Measurements from ENCODE around the gene FYB2. TPM values are rescaled to one million over a fixed set of nuclear protein-coding genes. Genes with fewer than 3 reads are reported as not detected.

FYB2 gene
- total RNA-seq, 1 donor from 2014 or later = not detected

DNA sequence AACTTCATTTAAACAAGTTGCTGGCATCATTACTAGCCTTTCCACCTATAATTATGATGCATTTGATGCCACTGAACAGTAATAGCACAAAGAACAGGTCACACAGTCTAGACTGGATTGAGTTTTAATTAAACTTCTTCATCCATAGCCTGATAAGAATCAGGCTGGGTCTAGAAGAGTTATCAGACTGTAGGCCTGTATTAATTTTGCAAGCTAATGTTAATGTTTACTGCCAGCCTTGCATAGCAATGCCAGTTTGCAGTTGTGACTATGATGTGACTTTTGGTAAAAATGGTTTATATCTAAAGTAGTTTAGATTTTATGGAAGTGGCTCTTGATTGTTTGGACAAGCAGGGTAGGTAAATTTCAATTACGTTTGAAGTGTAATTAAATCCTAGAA, 106.1 kb downstream of the FYB2 start:
- DNase-seq = no peak
- Mint-ChIP-seq H3K4me3 (ENCODE audit: unreplicated experiment) (no peak overlapping the region), H3K4me1 (ENCODE audit: low read depth, unreplicated experiment) (no peaks in the 10 kb centered on the region), H3K36me3 (ENCODE audit: unreplicated experiment) (no peaks in the 10 kb centered on the region), H3K27ac (ENCODE audit: unreplicated experiment) (no peak overlapping the region), H3K27me3 (ENCODE audit: unreplicated experiment) (no peaks in the 10 kb centered on the region), H3K9me3 (ENCODE audit: unreplicated experiment) (no peaks in the 10 kb centered on the region)
- TF ChIP-seq, protein P1, sequence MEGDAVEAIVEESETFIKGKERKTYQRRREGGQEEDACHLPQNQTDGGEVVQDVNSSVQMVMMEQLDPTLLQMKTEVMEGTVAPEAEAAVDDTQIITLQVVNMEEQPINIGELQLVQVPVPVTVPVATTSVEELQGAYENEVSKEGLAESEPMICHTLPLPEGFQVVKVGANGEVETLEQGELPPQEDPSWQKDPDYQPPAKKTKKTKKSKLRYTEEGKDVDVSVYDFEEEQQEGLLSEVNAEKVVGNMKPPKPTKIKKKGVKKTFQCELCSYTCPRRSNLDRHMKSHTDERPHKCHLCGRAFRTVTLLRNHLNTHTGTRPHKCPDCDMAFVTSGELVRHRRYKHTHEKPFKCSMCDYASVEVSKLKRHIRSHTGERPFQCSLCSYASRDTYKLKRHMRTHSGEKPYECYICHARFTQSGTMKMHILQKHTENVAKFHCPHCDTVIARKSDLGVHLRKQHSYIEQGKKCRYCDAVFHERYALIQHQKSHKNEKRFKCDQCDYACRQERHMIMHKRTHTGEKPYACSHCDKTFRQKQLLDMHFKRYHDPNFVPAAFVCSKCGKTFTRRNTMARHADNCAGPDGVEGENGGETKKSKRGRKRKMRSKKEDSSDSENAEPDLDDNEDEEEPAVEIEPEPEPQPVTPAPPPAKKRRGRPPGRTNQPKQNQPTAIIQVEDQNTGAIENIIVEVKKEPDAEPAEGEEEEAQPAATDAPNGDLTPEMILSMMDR (IDR thresholded peaks at IDR 0.05; ENCODE audit: partially characterized antibody, unreplicated experiment) = no peak

DNA sequence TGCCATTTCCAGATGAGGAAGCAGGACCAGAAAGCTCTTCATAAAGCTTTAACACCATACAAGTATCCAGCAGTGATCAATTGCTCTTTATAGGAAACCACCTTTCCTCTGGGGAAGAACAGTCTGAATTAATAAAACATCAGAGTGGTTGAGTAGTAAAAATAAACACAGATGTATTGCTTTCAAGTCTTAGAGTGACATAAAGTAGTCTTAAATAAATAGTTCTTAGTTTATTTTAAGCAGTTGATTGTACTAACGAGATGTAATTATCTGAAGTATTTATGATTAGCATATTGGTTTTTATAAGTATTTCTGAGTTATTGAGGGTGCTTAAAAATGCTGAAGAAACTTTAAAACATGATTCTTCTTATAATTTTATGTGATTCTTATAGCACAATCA, 107.1 kb downstream of the FYB2 start:
- H3K36me3 Mint-ChIP-seq (ENCODE audit: unreplicated experiment) = no peaks in the 10 kb centered on the region
- no peaks in the 10 kb centered on the region for H3K27me3 Mint-ChIP-seq (ENCODE audit: unreplicated experiment)
- H3K9me3 Mint-ChIP-seq (ENCODE audit: unreplicated experiment) = no peaks in the 10 kb centered on the region
- TF ChIP-seq, protein P1 (IDR thresholded peaks at IDR 0.05; ENCODE audit: partially characterized antibody, unreplicated experiment) = no peak
- no peak overlapping the region for H3K27ac Mint-ChIP-seq (ENCODE audit: unreplicated experiment)
- H3K4me3 Mint-ChIP-seq (ENCODE audit: unreplicated experiment) = no peak overlapping the region
- no peak for DNase-seq
- H3K4me1 Mint-ChIP-seq (ENCODE audit: low read depth, unreplicated experiment) = no peaks in the 10 kb centered on the region

DNA sequence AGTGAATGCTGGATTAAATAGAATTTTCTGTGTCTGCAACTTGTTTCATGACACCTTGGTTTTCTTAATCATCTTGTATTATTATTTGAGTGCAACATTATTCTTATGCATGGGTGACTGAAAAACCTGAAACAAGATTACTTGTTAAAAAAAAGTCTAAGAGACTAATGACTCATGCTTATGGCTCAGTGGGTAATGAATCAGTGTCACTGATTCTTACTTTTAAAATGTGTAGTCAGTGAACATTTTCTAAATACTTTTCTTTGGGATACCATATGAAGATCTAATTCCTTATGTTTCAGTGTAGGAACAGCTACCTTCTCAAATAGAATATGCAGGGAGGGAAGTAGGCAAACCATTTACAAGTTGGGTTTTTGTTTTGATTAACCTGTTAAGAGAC, 108.6 kb downstream of the FYB2 start:
- Mint-ChIP-seq H3K27me3 (ENCODE audit: unreplicated experiment) (no peaks in the 10 kb centered on the region), H3K4me3 (ENCODE audit: unreplicated experiment) (no peak overlapping the region), H3K9me3 (ENCODE audit: unreplicated experiment) (no peaks in the 10 kb centered on the region), H3K36me3 (ENCODE audit: unreplicated experiment) (no peaks in the 10 kb centered on the region), H3K4me1 (ENCODE audit: low read depth, unreplicated experiment) (no peaks in the 10 kb centered on the region), H3K27ac (ENCODE audit: unreplicated experiment) (no peak overlapping the region)
- no peak for DNase-seq
- TF ChIP-seq, protein P1 (IDR thresholded peaks at IDR 0.05; ENCODE audit: partially characterized antibody, unreplicated experiment) = no peak

DNA sequence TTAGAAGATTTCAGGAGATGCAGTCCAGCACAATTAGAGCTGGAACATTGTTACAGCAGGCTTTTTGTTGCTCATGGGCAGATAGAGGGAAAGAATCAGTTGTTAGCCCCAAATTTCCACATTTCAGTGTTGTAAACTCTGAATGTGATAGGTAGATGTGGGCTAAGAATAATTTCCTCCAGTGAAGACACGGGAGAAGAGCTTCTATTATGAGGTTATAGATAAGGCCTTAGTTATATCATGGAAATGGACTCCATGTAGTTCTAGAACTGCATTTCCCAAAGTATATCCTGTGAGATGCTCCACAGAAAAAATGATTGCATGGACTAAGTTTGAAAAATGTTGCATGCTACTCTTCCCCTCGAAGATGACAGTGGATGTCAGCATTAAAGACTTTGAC, 109.2 kb downstream of the FYB2 start:
- TF ChIP-seq, protein P1 (IDR thresholded peaks at IDR 0.05; ENCODE audit: partially characterized antibody, unreplicated experiment) = no peak
- Mint-ChIP-seq H3K27me3 (ENCODE audit: unreplicated experiment) (no peaks in the 10 kb centered on the region), H3K9me3 (ENCODE audit: unreplicated experiment) (no peaks in the 10 kb centered on the region), H3K36me3 (ENCODE audit: unreplicated experiment) (no peaks in the 10 kb centered on the region), H3K27ac (ENCODE audit: unreplicated experiment) (no peak overlapping the region), H3K4me1 (ENCODE audit: low read depth, unreplicated experiment) (no peaks in the 10 kb centered on the region), H3K4me3 (ENCODE audit: unreplicated experiment) (no peak overlapping the region)
- DNase-seq = no peak

DNA sequence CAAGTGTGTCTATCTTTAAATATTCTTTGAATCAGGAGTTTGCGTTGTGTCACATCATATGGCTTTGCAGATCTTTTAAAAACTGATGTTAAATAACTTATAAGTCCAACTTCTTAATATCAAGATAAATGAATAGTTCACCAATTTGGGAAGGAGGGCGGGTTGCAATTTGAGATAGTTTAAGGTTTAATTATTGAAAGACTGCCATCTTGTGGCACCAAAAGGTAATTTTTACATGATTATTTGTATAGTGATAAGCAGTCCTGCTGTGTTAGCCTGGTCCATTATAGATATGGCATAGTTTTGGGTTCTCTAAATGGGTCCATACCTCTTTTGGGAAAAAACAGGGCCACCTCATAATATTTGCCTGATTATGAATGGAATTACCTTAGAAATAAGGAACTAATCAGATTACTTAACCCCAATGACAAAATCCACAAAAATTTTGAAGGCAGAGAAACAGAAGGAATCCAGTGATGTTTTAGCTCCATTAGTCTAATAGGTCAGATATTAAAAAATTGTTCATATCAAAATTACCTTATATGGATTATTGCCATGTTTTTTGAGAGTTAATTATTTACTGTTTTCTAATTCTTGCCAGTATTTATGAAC, 109.8 kb downstream of the FYB2 start:
- DNase-seq = no peak
- Mint-ChIP-seq H3K36me3 (ENCODE audit: unreplicated experiment) (no peaks in the 10 kb centered on the region), H3K9me3 (ENCODE audit: unreplicated experiment) (no peaks in the 10 kb centered on the region), H3K4me3 (ENCODE audit: unreplicated experiment) (no peak overlapping the region), H3K27ac (ENCODE audit: unreplicated experiment) (no peak overlapping the region), H3K27me3 (ENCODE audit: unreplicated experiment) (no peaks in the 10 kb centered on the region), H3K4me1 (ENCODE audit: low read depth, unreplicated experiment) (no peaks in the 10 kb centered on the region)
- TF ChIP-seq, protein P1 (IDR thresholded peaks at IDR 0.05; ENCODE audit: partially characterized antibody, unreplicated experiment) = peak; percentile 83

Measured in glutamatergic neuron (in vitro differentiated cells).